HG03520 (cell line): Measurements from ENCODE around the gene ZPLD1.

ENCODE experiments used
- ATAC-seq: cut with Tn5 transposase; IDR thresholded peaks from one replicate; pipeline ENCODE4 v1.9.1; 2021; ENCODE audit warnings: mild to moderate bottlenecking, moderate library complexity; ENCODE audit not compliant: unreplicated experiment

ZPLD1 gene

GRCh38 chr3:102525624-102526023 lies 90.8 kb downstream of the ZPLD1 start:
- ATAC-seq, result peak; percentile 84

- no peak for ATAC-seq
Observed at GRCh38 chr3:102526865-102527264, 92.0 kb downstream of the ZPLD1 start.

- ATAC-seq, result no peak
Observed at GRCh38 chr3:102528727-102529126, 93.9 kb downstream of the ZPLD1 start.
